RWPE2 (cell line): ENCODE results near the gene IGF2R.
A peak's percentile ranks its signal among the peaks of the same experiment; 100 is the strongest.

Source experiments
- ATAC-seq: fragments of 200-7000 bp; cut with Tn5 transposase; 3 replicates; pipeline ENCODE4 v1.9.1; 2021; ENCODE audit warnings: low read depth
- DNase-seq: peaks from one replicate; pipeline ENCODE4 v3.0.0-alpha.2; 2020; ENCODE audit warnings: low spot score
- H3K27ac ChIP-seq: fragments of 450-650 bp; 2 replicates; pipeline ENCODE4 v1.5.1; 2017; ENCODE audit warnings: mild to moderate bottlenecking; ENCODE audit not compliant: poor library complexity, severe bottlenecking
- H3K27me3 ChIP-seq: fragments of 250-450 bp; sonication (Bioruptor Pico); 2 replicates; pipeline ENCODE4 v1.5.1; 2021; ENCODE audit warnings: mild to moderate bottlenecking, moderate library complexity; ENCODE audit not compliant: insufficient read depth, poor library complexity, severe bottlenecking
- H3K36me3 ChIP-seq: fragments of 250-450 bp; sonication (Bioruptor Pico); 2 replicates; pipeline ENCODE4 v1.5.1; 2020; ENCODE audit warnings: low read depth, mild to moderate bottlenecking, moderate library complexity
- H3K4me1 ChIP-seq: fragments of 250-450 bp; sonication (Bioruptor Pico); 2 replicates; pipeline ENCODE4 v1.5.1; 2021; ENCODE audit warnings: mild to moderate bottlenecking, moderate library complexity; ENCODE audit not compliant: insufficient read depth, poor library complexity, severe bottlenecking
- H3K4me3 ChIP-seq: fragments of 250-450 bp; sonication (Bioruptor Pico); 2 replicates; pipeline ENCODE4 v1.5.1; 2021; ENCODE audit warnings: mild to moderate bottlenecking, moderate library complexity; ENCODE audit not compliant: severe bottlenecking
- H3K9me3 ChIP-seq: fragments of 250-450 bp; sonication (Bioruptor Pico); 2 replicates; pipeline ENCODE4 v1.5.1; 2021; ENCODE audit warnings: mild to moderate bottlenecking, moderate library complexity; ENCODE audit not compliant: severe bottlenecking
- CTCF ChIP-seq: fragments of 450-650 bp; IDR thresholded peaks from one replicate; pipeline ENCODE4 v1.5.1; 2017; ENCODE audit warnings: mild to moderate bottlenecking, moderate library complexity; ENCODE audit not compliant: poor library complexity, severe bottlenecking

Gene IGF2R

GRCh38 chr6:159969921-159970320 is 1.0 kb downstream of the IGF2R start:
- TF ChIP-seq CTCF = no peak
- H3K9me3 ChIP-seq = no peaks in the 10 kb centered on the region
- H3K27ac ChIP-seq = peak overlapping the region; percentile 94
- H3K4me3 ChIP-seq = peak overlapping the region; percentile 95
- DNase-seq = no peak
- no peaks in the 10 kb centered on the region for H3K27me3 ChIP-seq
- peaks cover 43% of the 10 kb centered on the region for H3K4me1 ChIP-seq
- peak; percentile 48 for ATAC-seq
- H3K36me3 ChIP-seq = no peaks in the 10 kb centered on the region; the same call in 1 of the 2 replicates

- Histone ChIP-seq H3K36me3 (no peaks in the 10 kb centered on the region; the same call in 1 of the 2 replicates), H3K27ac (peak overlapping the region; percentile 94), H3K4me3 (peak overlapping the region; percentile 95), H3K27me3 (no peaks in the 10 kb centered on the region), H3K9me3 (no peaks in the 10 kb centered on the region), H3K4me1 (peaks cover 43% of the 10 kb centered on the region)
- DNase-seq = no peak
- no peak for ATAC-seq
- no peak for TF ChIP-seq CTCF
Observed at GRCh38 chr6:159970659-159971063, 1.8 kb downstream of the IGF2R start.

DNA sequence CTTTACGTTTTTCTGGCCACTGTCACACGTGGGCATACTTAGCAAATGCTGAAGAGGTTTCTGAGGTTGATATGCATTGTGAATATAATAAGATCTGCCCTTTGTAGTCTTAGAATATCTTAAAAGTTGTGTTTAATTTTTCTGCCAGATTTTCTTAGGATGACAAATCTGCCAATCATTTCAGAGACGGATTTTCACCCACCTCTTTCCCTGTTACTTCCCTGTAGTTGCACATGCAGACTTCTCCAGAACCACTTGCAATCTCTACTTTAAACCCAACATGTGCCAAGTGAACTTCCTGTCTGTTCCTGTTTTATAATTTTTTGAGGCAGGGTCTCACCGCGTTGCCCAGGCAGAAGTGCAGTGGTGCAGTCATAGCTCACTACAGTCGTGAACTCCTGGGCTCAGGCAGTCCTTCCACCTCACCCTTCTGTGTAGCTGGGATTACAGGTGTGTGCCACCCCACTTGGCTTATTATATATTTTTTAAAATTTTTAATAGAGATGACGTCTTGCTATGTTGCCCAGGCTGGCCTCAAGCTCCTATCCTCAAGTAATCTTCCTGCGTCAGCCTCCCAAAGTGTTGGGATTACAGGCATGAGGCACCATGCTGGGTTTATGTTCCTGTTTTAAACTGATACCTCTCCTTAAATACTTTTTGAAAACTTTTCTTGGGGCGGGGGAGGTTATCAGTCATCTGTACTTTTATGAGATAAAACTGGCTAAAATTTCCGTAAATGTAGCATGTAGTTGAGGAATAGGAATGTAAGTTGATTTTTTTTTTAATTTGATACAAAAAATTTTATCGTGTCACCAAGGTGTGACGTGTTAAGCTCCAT is 2.7 kb downstream of the IGF2R start:
- Histone ChIP-seq H3K36me3 (no peaks in the 10 kb centered on the region; the same call in 1 of the 2 replicates), H3K27me3 (no peaks in the 10 kb centered on the region), H3K4me1 (peaks cover 37% of the 10 kb centered on the region), H3K4me3 (no peak overlapping the region), H3K9me3 (no peaks in the 10 kb centered on the region), H3K27ac (no peak overlapping the region)
- no peak for TF ChIP-seq CTCF
- DNase-seq (no peak), ATAC-seq (no peak)

DNA sequence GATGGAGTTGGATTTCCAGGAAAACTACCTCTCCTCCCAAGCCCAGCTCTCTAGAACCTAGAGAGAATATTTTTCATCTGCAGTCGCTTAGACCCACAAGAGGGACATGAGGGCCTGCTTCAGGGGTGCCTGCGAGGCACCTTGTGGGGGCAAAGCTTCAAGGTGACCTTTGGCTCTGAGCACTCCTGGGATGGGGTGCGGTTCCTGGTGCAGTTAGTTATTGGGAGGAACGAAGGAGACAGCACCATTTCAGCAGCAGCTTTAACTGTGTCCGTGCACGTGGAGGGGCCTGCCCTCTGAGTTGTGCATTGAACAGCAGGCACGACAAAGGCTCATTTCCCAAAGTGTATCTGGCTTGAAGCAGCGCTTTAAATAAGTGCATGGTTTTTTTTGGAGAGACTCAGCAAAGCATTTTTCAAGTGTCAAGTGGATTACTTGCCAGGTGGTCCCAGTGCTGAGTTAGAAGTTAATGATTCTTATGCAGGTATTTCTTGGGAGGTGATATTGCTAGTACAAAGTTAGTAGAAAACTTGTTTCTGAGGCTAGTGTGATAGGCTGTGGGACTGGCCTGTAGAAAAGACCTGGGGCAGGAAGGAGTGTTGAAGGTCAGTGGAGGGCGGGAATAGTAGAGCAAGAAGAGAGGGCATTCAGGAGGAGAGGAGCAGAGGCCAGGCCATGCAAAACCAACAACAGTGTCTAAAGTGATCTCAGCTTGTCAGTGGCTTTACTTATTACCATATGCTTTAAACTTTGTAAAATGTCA is 3.8 kb downstream of the IGF2R start:
- DNase-seq (no peak), ATAC-seq (no peak)
- Histone ChIP-seq H3K4me1 (peaks cover 28% of the 10 kb centered on the region), H3K9me3 (no peaks in the 10 kb centered on the region), H3K27me3 (no peaks in the 10 kb centered on the region), H3K27ac (no peak overlapping the region), H3K36me3 (no peaks in the 10 kb centered on the region; the same call in 1 of the 2 replicates), H3K4me3 (no peak overlapping the region)
- TF ChIP-seq CTCF = no peak
